GM04503 (cell line): ENCODE measurements around the gene NR4A3.
"Not testable (repeated sequence)": the region's sequence is repeated elsewhere in the genome, so short reads cannot be mapped to it uniquely, and the experiment has no call there.

Experiments used
- DNase-seq: peaks from one replicate; pipeline ENCODE4 v3.0.0-alpha.2; 2012; ENCODE audit warnings: low read depth

The NR4A3 gene

GRCh38 chr9:99834474-99834873 lies 12.8 kb downstream of the NR4A3 start:
- no peak for DNase-seq

DNA sequence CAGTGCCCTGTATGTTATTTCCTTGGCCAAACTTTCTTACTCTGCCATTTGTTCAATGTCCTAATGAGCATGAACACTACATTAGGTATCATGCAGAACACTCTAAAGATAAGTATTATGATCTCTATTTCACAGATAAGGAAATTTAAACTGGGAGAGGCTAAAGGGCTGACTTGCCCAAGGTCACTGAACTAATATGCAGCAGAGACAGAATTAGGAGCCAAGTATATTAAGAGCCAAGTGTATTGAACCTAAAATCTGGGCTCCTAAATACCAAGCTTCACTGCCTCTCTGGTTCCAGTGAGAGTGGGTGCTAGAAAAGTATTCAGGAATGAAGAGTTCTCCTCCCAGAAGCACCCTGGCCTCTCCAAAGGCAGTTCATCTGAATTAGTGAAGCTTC lies 13.5 kb downstream of the NR4A3 start:
- no peak for DNase-seq

- DNase-seq = no peak
Measured at GRCh38 chr9:99835581-99835980, 13.9 kb downstream of the NR4A3 start.

- DNase-seq = no peak
Measured at GRCh38 chr9:99840072-99840471, 18.4 kb downstream of the NR4A3 start.

DNA sequence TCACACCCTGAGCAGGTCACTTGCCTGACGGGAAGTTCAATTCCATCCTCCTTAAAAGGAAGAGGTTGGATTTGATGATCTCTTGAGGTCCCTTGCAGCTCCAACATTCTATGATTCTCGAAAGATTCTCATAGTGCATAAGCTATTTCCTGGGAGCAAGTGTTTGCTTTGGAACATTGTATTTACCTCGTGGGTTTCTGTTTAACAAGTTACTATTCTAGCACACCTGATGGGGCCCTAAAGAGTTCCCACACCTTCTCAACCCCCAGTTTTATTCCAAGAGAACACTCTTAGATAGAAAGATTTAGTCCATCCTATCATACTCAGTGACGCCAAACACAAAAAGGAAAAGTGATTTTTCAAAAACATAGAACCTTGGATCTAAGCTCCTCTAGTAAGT lies 23.4 kb downstream of the NR4A3 start:
- DNase-seq = no peak

GRCh38 chr9:99848447-99848846 lies 26.8 kb downstream of the NR4A3 start:
- DNase-seq = no peak

DNA sequence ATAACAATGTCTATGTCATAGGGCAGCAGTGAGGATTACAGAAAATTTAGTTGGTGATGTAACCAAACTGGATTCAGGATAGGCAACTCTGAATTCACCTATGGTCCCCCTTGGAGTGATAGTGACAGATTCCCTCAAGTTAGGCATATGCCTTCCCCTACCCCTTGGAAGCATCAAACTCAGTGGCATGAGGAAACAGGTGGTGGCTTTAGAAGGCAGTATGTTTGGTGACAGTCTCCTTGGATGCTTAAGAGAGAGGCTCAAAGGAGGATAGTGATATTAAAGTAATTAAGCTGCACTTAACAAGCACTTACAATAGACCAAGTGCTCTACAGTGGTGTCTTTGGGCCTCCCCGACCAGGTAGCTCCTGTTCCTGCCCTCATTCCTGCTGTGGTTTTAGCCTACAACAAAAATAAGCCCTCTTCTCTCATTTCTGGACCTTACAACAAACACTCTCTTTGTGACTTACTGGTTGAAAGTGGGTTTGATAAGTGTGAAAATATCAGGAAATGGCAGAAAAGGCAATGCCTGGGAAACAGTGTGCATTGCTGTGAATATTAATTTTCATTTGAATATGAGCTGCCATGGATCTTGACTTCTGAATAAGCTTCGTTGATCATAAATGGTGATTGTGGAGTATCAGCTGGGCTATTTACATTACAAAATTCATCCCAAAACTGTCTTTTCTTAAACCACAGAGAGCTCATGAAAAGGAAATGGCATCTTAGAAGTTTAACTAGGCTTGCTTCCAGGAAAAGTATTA lies 29.2 kb downstream of the NR4A3 start:
- DNase-seq = no peak

DNA sequence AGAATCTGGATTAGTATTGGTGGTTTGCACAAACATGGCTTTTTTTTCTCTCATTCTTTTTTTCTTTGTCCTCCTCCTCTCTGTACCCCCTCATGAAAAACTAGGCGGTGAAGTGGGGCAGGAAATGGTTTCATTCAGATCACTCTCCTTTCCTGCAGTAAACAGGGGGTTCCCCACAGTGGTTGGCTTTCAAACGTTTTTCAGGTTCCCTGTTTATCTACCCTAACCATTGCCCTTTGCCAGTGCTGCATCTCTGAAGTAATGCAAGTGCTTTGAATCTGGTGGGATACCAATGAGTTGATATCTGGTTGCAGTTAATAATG lies 29.8 kb downstream of the NR4A3 start:
- no peak for DNase-seq

GRCh38 chr9:99852617-99853016 lies 30.9 kb downstream of the NR4A3 start:
- DNase-seq = no peak

- no peak for DNase-seq
Measured at GRCh38 chr9:99855467-99856176, 33.9 kb downstream of the NR4A3 start.

DNA sequence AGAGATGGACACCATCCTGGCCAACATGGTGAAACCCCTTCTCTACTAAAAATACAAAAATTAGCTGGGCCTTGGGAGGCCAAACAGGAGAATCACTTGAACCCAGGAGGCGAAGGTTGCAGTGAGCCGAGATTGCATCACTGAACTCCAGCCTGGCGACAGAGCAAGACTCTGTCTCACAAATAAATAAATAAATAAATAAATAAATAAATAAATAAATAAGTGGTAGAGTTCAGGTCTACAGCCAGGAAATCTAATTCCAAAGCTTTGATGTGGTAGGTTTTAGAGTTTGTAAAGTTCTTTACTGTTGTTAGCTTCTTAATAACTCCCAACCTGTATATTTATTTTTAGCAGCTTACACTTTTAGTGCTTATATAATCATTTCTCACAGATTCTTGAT lies 35.9 kb downstream of the NR4A3 start:
- DNase-seq = not testable (repeated sequence)

- no peak for DNase-seq
Measured at GRCh38 chr9:99858087-99858486, 36.4 kb downstream of the NR4A3 start.

DNA sequence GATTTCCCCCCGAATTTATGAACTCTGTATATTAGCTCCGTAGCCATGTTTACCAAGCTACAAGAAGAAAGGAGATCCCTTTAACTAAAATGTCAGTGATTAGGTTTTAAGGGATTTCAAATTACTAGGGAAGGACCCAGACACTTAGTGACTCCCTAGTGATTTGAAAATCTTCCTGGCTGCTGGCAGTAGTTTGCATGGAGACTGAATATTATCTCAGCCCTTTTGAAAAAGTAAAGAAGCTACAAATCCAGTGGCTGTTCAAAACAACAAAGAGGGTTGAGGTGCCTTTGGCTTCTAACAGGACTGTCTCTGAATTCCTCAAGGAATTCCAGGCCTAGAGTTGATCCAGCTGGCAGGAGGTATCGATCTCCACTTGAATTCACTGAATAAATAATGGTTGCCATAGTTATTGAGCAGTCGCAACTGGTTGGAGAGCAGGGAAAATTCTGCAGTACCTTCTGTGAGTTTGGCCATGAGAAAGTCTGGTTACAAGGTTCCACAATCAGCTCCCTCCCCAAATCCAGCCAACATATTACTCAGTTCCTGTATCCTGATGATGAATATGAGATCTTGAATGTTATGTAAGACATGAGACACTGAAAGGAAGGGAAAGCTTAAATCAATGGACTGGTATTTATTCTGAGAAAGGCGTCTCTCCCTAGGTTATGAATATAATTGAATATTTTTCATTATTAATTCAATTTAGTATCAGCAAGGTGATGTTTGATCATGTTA lies 37.7 kb downstream of the NR4A3 start:
- no peak for DNase-seq

GRCh38 chr9:99860266-99860665 lies 38.6 kb downstream of the NR4A3 start:
- DNase-seq = no peak

DNA sequence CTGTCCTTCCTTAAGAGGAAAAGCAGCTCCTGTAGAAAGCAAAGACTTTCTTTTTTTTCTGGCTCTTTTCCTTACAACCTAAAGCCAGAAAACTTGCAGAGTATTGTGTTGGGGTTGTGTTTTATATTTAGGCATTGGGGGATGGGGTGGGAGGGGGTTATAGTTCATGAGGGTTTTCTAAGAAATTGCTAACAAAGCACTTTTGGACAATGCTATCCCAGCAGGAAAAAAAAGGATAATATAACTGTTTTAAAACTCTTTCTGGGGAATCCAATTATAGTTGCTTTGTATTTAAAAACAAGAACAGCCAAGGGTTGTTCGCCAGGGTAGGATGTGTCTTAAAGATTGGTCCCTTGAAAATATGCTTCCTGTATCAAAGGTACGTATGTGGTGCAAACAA lies 42.3 kb downstream of the NR4A3 start:
- DNase-seq = no peak

DNA sequence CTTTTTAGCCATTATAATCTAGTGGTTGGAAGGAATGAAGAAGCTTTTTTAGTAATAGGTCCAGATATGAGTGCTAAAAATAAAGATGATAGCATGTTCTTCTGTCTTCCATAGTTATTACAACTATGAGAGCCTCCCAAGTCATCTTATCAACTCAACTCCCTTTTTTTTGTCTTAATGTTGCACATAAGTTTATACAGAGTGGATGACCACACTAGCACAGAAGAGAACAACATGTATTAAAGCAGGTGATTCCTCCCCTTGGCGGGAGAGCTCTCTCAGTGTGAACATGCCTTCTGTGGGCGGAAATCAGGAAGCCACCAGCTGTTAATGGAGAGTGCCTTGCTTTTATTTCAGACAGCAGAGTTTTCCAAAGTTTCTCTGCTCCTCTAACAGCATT lies 44.7 kb downstream of the NR4A3 start:
- no peak for DNase-seq

- DNase-seq = no peak
Measured at GRCh38 chr9:99867536-99867935, 45.9 kb downstream of the NR4A3 start.

- DNase-seq = no peak
Measured at GRCh38 chr9:99867968-99868367, 46.3 kb downstream of the NR4A3 start.

GRCh38 chr9:99868845-99869244 lies 47.2 kb downstream of the NR4A3 start:
- DNase-seq = no peak

DNA sequence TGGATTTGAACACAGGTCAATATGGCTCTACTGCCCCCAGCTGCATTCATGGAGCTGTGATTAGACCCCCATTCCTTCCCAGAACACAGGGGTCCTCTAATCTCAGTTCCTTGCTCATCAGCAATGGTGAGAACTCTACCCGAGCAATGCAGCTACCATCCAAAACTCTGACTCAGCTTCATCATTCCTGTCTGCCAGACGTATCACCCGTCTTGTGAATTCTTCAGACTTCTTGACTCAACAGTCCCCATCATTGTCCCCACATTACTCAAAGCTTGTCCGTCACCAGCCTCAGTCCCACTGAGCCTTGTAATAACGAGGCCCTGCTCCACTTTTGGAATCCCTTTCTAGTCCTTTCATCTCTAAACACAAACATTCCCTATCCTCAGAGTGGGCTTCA lies 48.4 kb downstream of the NR4A3 start:
- DNase-seq = no peak

- no peak for DNase-seq
Measured at GRCh38 chr9:99873531-99873930, 51.8 kb downstream of the NR4A3 start.

- DNase-seq = no peak
Measured at GRCh38 chr9:99873943-99874584, 52.4 kb downstream of the NR4A3 start.

- DNase-seq = no peak
Measured at GRCh38 chr9:99876190-99876589, 54.5 kb downstream of the NR4A3 start.
